H9 (cell line): ENCODE results near the gene GABRB3. TPM values are rescaled to one million over a fixed set of nuclear protein-coding genes. Genes with fewer than 3 reads are reported as not detected.

Experiments used
- DNase-seq: peaks from one replicate; pipeline ENCODE4 v3.0.0-alpha.2; 2017
- H2AFZ ChIP-seq: one replicate; pipeline ENCODE4 v1.6.1; 2013; ENCODE audit warnings: mild to moderate bottlenecking, low read length, control low read depth, moderate library complexity
- H2AK5ac ChIP-seq: 2 replicates; pipeline ENCODE4 v1.6.1; 2013; ENCODE audit warnings: low read length, control low read depth, mixed read lengths; ENCODE audit not compliant: insufficient read length
- H2BK120ac ChIP-seq: one replicate; pipeline ENCODE4 v1.6.1; 2013; ENCODE audit warnings: low read depth, mild to moderate bottlenecking, low read length, control low read depth, inconsistent platforms; ENCODE audit not compliant: poor library complexity, severe bottlenecking
- H2BK12ac ChIP-seq: 2 replicates; pipeline ENCODE4 v1.6.1; 2013; ENCODE audit warnings: low read length, control low read depth, mixed read lengths, low read depth; ENCODE audit not compliant: insufficient read length
- H2BK15ac ChIP-seq: 2 replicates; pipeline ENCODE4 v1.6.1; 2013; ENCODE audit warnings: low read depth, low read length, control low read depth
- H2BK20ac ChIP-seq: one replicate; pipeline ENCODE4 v1.6.1; 2013; ENCODE audit warnings: low read depth, mild to moderate bottlenecking, low read length, control low read depth, inconsistent platforms; ENCODE audit not compliant: poor library complexity, severe bottlenecking
- H2BK5ac ChIP-seq: 2 replicates; pipeline ENCODE4 v1.6.1; 2013; ENCODE audit warnings: low read length, control low read depth, mixed read lengths; ENCODE audit not compliant: insufficient read length
- H3K14ac ChIP-seq: 2 replicates; pipeline ENCODE4 v1.6.1; 2013; ENCODE audit warnings: low read length, control low read depth; ENCODE audit not compliant: insufficient read depth
- H3K18ac ChIP-seq: 2 replicates; pipeline ENCODE4 v1.6.1; 2013; ENCODE audit warnings: low read depth, mild to moderate bottlenecking, mixed read lengths, low read length, control low read depth; ENCODE audit not compliant: insufficient read length
- H3K23ac ChIP-seq: 2 replicates; pipeline ENCODE4 v1.6.1; 2013; ENCODE audit warnings: low read length, control low read depth, mixed read lengths, low read depth; ENCODE audit not compliant: insufficient read length
- H3K23me2 ChIP-seq: 2 replicates; pipeline ENCODE4 v1.6.1; 2013; ENCODE audit warnings: low read depth, mild to moderate bottlenecking, mixed read lengths, low read length, control low read depth; ENCODE audit not compliant: insufficient read length, poor library complexity, severe bottlenecking
- H3K27ac ChIP-seq: 2 replicates; pipeline ENCODE4 v1.5.1; 2013; ENCODE audit warnings: low read length, control low read depth, mixed read lengths, low read depth; ENCODE audit not compliant: insufficient read length
- H3K27me3 ChIP-seq: 2 replicates; pipeline ENCODE4 v1.6.1; 2013; ENCODE audit warnings: low read length, control low read depth, inconsistent platforms; ENCODE audit not compliant: insufficient read depth
- H3K4ac ChIP-seq: 2 replicates; pipeline ENCODE4 v1.6.1; 2013; ENCODE audit warnings: low read depth, mild to moderate bottlenecking, control low read depth, inconsistent platforms, low read length, moderate library complexity
- H3K4me1 ChIP-seq: 2 replicates; pipeline ENCODE4 v1.6.1; 2013; ENCODE audit warnings: low read length, control low read depth, inconsistent platforms; ENCODE audit not compliant: insufficient read depth
- H3K4me2 ChIP-seq: 2 replicates; pipeline ENCODE4 v1.6.1; 2013; ENCODE audit warnings: low read length, control low read depth, mixed read lengths; ENCODE audit not compliant: insufficient read length, insufficient read depth
- H3K56ac ChIP-seq: 2 replicates; pipeline ENCODE4 v1.6.1; 2013; ENCODE audit warnings: low read depth, mild to moderate bottlenecking, mixed read lengths, low read length, control low read depth; ENCODE audit not compliant: insufficient read length
- H3K79me1 ChIP-seq: 2 replicates; pipeline ENCODE4 v1.6.1; 2013; ENCODE audit warnings: low read depth, mild to moderate bottlenecking, moderate library complexity, low read length, control low read depth, inconsistent platforms; ENCODE audit not compliant: insufficient read depth, poor library complexity, severe bottlenecking
- H3K79me2 ChIP-seq: 2 replicates; pipeline ENCODE4 v1.6.1; 2013; ENCODE audit warnings: low read length, control low read depth, inconsistent platforms; ENCODE audit not compliant: insufficient read depth
- H3K9ac ChIP-seq: 2 replicates; pipeline ENCODE4 v1.6.1; 2013; ENCODE audit warnings: low read length, control low read depth, mixed read lengths; ENCODE audit not compliant: insufficient read length; ENCODE audit errors: extremely low read depth
- H3K9me3 ChIP-seq: one replicate; pipeline ENCODE4 v1.6.1; 2013; ENCODE audit warnings: low read depth, low read length, inconsistent platforms; ENCODE audit not compliant: control insufficient read depth
- H3T11ph ChIP-seq: one replicate; pipeline ENCODE4 v1.6.1; 2013; ENCODE audit warnings: mild to moderate bottlenecking, low read length, control low read depth, inconsistent platforms
- H4K20me1 ChIP-seq: one replicate; pipeline ENCODE4 v1.6.1; 2013; ENCODE audit not compliant: control insufficient read depth, insufficient read length, insufficient read depth
- H4K5ac ChIP-seq: 2 replicates; pipeline ENCODE4 v1.6.1; 2013; ENCODE audit warnings: low read depth, mild to moderate bottlenecking, mixed read lengths, low read length, control low read depth; ENCODE audit not compliant: insufficient read length
- H4K8ac ChIP-seq: replicated peaks from 2 replicates; pipeline ENCODE4 v1.6.1; 2013; ENCODE audit warnings: low read length, control low read depth, mixed read lengths, low read depth; ENCODE audit not compliant: insufficient read length
- H4K91ac ChIP-seq: 2 replicates; pipeline ENCODE4 v1.6.1; 2013; ENCODE audit warnings: low read depth, mild to moderate bottlenecking, moderate library complexity, mixed read lengths, low read length, control low read depth; ENCODE audit not compliant: insufficient read length
- H3K27ac Mint-ChIP-seq, 3 experiments: 2 replicates in 2 of 3; 3 replicates in 1 of 3; pipeline ENCODE4 v1.8.0; 2020 to 2021; ENCODE audit warnings: mixed read lengths in 3 of 3, mild to moderate bottlenecking in 1 of 3, moderate library complexity in 1 of 3
- H3K27me3 Mint-ChIP-seq: 2 replicates; pipeline ENCODE4 v1.8.0; 2021; ENCODE audit warnings: low read depth, mild to moderate bottlenecking, moderate library complexity, mixed read lengths
- H3K36me3 Mint-ChIP-seq, 3 experiments: 2 replicates in 2 of 3; 3 replicates in 1 of 3; pipeline ENCODE4 v1.8.0; 2020 to 2021; ENCODE audit warnings: low read depth in 3 of 3, mixed read lengths in 3 of 3; ENCODE audit not compliant: insufficient read depth in 1 of 3
- H3K4me1 Mint-ChIP-seq, 2 experiments: 2 replicates each; pipeline ENCODE4 v1.8.0; 2020; ENCODE audit warnings: mixed read lengths in 2 of 2
- H3K4me3 Mint-ChIP-seq, 2 experiments: 2 replicates in 1 of 2; 3 replicates in 1 of 2; pipeline ENCODE4 v1.8.0; 2020 to 2021; ENCODE audit warnings: mild to moderate bottlenecking in 2 of 2, mixed read lengths in 2 of 2, moderate library complexity in 1 of 2
- H3K9me3 Mint-ChIP-seq, 2 experiments: 2 replicates in 1 of 2; 3 replicates in 1 of 2; pipeline ENCODE4 v1.8.0; 2020; ENCODE audit warnings: mild to moderate bottlenecking in 2 of 2, mixed read lengths in 2 of 2, moderate library complexity in 1 of 2
- total RNA-seq: library from RNA; stranded (reverse); gene quantifications from 2 replicates; pipeline ENCODE4 v1.2.1, GENCODE V29; 2021
- TF ChIP-seq, protein P1 (sequence below): fragments of 200-600 bp; sonication (generic); conservative IDR thresholded peaks from 3 replicates; pipeline ENCODE4 v1.8.0; 2021; ENCODE audit warnings: antibody characterized with exemption, mild to moderate bottlenecking

GABRB3 gene
- total RNA-seq, 1 experiment from 2014 or later, result 98.2 TPM

DNA sequence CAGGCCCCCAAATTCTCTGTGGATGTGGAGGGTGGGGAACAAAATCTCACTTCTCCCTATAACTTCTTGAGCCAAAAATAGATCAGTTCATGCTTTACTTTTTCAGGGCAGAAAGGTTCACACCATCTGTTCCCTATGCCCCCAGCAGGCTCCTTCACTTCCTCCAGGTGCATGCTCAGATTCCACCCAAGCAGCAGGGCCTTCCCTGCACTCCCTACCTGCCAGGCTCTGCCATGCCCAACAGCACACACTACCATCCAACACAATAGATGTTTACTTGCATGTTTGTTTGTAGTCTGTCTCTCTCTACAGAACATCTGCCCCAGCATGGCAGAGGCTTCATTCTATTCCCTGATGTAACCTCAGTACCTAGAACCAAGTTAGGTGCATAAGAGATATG is 43.3 kb downstream of the GABRB3 start:
- no peak overlapping the region for H2BK15ac ChIP-seq
- no peak overlapping the region for H4K91ac ChIP-seq
- peaks cover 14 to 21% of the 10 kb centered on the region in 2 experiments for H3K9me3 Mint-ChIP-seq
- peaks cover 34 to 47% of the 10 kb centered on the region in 2 experiments for H3K4me1 Mint-ChIP-seq
- no peak overlapping the region for H2BK5ac ChIP-seq
- no peak overlapping the region for H3K27ac ChIP-seq
- peak overlapping the region in 2 of 3 experiments; percentile 17 to 34; a peak in 2 of 7 replicates for H3K27ac Mint-ChIP-seq
- H3K14ac ChIP-seq, result no peak overlapping the region
- no peak for DNase-seq
- H2BK20ac ChIP-seq, result no peak overlapping the region
- H3K4me1 ChIP-seq, result peaks cover 10% of the 10 kb centered on the region; the same call in 1 of the 2 replicates
- H4K8ac ChIP-seq, result no peak overlapping the region
- no peak overlapping the region for H3K23ac ChIP-seq
- TF ChIP-seq, protein P1, sequence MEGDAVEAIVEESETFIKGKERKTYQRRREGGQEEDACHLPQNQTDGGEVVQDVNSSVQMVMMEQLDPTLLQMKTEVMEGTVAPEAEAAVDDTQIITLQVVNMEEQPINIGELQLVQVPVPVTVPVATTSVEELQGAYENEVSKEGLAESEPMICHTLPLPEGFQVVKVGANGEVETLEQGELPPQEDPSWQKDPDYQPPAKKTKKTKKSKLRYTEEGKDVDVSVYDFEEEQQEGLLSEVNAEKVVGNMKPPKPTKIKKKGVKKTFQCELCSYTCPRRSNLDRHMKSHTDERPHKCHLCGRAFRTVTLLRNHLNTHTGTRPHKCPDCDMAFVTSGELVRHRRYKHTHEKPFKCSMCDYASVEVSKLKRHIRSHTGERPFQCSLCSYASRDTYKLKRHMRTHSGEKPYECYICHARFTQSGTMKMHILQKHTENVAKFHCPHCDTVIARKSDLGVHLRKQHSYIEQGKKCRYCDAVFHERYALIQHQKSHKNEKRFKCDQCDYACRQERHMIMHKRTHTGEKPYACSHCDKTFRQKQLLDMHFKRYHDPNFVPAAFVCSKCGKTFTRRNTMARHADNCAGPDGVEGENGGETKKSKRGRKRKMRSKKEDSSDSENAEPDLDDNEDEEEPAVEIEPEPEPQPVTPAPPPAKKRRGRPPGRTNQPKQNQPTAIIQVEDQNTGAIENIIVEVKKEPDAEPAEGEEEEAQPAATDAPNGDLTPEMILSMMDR, result no peak
- no peak overlapping the region for H3K56ac ChIP-seq
- H2AK5ac ChIP-seq, result no peak overlapping the region
- peaks cover 25 to 27% (median 26%) of the 10 kb centered on the region in 3 experiments for H3K36me3 Mint-ChIP-seq
- no peaks in the 10 kb centered on the region for H4K20me1 ChIP-seq
- no peak overlapping the region for H2BK12ac ChIP-seq
- no peak overlapping the region for H3K9ac ChIP-seq
- no peak overlapping the region for H3K18ac ChIP-seq
- H3K79me2 ChIP-seq, result peaks cover 26% of the 10 kb centered on the region; the same call in 1 of the 2 replicates
- no peak overlapping the region for H2AFZ ChIP-seq
- H3K27me3 Mint-ChIP-seq, result no peaks in the 10 kb centered on the region
- H3K27me3 ChIP-seq, result no peaks in the 10 kb centered on the region
- H4K5ac ChIP-seq, result no peak overlapping the region
- no peak overlapping the region for H2BK120ac ChIP-seq
- no peak overlapping the region for H3T11ph ChIP-seq
- H3K23me2 ChIP-seq, result no peaks in the 10 kb centered on the region
- H3K4me3 Mint-ChIP-seq, result no peak overlapping the region
- H3K9me3 ChIP-seq, result no peaks in the 10 kb centered on the region
- peaks cover 3% of the 10 kb centered on the region for H3K79me1 ChIP-seq
- no peak overlapping the region for H3K4me2 ChIP-seq
- H3K4ac ChIP-seq, result no peak overlapping the region
